GM12874 (cell line): Measurements from ENCODE around the gene TBCD.

ENCODE experiments used
- TF ChIP-seq, protein P1 (sequence below): IDR thresholded peaks from 2 replicates; pipeline ENCODE4 v1.5.1; 2011; ENCODE audit warnings: low read depth, mild to moderate bottlenecking, control low read depth, low read length, moderate library complexity; ENCODE audit not compliant: insufficient read depth

Gene TBCD

DNA sequence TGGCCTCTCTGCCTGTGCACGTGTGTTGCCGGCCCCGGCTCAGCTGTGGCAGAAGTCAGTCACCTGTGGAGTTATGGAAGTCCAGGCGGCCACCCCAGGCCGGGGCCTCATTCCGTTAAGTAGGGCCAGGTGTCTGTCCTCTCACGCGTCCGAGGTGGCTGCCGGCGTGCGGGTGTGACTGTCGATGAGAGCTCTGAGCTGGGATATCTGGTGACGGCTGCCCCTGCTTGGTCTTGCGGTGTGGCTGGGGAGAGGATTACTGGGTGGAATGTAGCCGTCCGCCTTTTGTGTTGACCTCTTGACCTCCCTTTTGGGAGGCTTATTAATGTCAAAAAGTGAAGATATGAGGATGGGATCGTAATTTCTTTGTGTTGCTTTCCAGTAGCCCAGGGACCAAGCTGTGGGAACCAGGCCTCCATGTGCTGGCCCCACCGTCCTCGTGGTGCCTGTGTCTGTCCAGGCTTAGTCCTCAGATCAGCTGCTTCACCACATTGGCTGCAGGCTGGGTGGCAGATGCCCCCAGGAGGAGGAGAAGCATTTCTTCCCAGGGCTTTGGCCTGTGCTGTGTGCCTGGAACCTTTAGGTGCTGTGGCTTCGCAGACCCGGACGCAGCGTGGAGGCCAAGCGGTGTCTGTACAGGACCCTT is 111.0 kb downstream of the TBCD start:
- TF ChIP-seq, protein P1, sequence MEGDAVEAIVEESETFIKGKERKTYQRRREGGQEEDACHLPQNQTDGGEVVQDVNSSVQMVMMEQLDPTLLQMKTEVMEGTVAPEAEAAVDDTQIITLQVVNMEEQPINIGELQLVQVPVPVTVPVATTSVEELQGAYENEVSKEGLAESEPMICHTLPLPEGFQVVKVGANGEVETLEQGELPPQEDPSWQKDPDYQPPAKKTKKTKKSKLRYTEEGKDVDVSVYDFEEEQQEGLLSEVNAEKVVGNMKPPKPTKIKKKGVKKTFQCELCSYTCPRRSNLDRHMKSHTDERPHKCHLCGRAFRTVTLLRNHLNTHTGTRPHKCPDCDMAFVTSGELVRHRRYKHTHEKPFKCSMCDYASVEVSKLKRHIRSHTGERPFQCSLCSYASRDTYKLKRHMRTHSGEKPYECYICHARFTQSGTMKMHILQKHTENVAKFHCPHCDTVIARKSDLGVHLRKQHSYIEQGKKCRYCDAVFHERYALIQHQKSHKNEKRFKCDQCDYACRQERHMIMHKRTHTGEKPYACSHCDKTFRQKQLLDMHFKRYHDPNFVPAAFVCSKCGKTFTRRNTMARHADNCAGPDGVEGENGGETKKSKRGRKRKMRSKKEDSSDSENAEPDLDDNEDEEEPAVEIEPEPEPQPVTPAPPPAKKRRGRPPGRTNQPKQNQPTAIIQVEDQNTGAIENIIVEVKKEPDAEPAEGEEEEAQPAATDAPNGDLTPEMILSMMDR = no peak

DNA sequence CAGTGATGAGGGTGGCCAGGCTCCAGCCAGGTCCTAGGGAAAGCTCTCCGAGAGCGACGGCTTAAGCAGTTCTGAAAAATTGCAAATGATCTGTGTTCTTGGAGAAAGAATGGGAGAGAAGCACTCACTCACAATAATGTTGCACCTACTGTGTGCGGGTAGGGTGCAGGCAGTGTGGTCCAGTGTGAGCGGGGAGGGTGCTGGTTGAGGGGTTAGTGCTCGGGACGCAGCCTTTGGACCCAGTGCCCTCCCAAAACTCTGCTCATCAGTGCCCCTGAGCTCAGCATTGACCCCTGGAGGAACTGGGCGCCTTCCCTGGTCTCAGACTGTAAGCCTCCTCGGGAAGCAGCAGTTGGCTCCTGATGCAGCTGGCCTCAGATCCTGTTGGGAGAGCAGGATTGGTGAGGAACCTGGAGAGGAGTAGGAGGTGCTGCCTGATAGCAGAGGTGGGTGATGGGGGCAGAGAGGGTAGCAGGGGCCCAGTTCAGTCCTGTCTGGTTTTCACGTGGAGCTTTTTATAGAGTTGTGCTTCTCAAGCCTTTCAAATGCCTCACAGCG is 111.6 kb downstream of the TBCD start:
- TF ChIP-seq, protein P1 = no peak

DNA sequence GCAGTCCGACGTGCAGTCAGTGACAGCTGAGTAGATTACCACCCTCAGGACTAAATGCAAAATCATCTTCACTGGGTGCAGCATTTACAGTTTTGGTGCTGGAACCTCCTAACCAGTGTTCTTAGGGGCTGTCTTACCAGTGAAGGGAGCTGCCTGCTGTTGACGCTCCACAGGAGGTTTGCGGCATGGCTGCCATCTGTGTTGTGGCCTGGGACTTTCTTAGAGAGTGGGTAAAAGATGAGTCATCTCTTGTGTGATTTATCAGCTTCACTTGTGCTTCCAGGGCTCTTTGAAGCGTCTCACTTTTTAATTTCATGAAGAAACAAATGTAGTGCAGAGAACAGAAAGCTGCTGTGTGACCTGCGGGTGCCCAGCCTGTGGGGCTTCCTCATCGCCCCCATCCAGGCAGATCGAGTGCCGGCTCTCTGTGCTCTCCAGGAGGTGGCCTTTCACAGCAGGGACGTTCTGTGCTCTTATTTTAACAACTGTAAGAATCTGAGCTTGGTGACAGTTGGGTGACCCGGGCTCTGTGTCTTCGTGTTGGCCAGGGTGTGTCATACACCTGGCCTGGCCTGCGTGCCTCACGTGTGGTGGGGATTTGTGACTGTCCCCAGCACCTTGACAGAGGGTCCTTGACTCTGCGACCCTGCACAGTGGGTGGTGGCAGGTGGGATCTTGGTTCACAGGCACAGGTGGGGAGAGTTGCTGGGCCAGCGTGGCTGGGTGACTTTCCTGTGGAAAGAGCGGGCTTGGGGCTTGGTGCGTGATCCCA is 112.3 kb downstream of the TBCD start:
- TF ChIP-seq, protein P1 = no peak

DNA sequence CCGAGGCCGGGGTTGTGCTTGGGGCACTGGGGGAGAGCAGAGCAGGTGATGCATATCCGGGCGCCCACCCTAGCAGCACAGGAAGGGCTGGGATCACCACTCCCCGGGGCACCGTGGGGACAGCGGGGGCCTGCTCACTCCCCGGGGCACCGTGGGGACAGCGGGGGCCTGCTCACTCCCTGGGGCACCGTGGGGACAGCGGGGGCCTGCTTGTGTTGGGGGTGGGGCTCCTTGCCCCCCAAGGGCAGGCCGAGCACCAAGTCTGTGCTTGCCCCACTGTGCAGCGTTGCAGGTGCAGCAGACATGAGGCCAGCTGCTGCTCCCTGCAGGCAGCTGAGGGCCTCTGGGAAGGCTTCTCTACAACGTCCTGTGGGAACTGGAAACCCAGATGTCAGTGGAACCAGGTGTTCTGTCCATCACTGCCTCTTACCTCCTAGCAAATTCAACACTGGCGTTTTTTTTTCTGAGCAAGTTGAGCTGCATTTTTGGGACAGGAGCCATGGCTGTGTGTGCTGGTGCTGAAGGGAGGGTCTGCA is 112.9 kb downstream of the TBCD start:
- TF ChIP-seq, protein P1 = no peak

DNA sequence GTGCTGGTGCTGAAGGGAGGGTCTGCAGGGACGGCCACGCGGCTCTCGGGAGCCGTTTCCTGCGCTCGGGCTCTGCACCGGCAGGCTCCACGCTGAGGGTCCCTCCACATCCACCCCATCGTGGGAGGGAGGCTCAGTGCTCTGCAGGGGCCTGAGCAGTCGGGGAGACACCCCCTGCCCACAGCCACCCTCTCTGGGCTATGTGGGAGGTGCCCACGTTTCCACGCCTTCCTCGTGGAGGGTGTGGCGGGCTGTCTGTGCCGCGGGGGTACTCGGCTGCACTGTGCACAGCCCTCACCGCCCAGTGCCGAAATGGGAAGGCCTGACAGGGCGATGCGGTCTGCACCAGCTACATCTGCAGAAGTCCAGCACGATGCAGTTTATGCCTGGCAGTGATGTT is 113.4 kb downstream of the TBCD start:
- TF ChIP-seq, protein P1 = no peak

DNA sequence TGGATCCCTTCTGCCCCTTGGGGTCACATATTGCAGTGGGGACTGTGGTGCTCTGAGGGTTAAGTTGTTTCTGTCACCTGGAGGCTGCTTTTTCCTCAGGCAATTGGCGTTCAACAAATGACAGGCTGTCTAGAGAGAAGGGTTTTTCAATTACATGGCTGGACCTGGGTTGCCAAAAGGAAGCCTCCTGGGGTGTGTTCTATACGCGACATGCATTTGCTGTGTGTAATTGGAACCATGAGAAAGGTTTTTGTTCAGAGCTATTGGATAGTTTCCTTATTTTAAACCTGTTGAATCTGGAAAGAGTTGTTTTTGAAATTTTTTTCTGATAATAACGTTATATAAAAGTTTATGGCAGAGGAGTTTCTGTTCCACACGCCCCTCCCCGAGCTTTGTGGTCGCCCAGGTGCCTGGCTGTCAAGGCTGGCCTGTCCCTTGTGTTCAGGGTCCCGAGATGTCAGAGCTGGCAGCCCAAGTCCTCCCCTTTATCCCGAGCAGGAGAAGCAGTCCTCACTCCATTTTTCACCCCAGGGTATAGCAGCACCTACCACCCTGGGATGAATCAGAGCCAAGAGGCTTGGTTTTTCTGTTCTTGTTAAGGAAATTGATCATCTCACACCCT is 114.0 kb downstream of the TBCD start:
- TF ChIP-seq, protein P1 = no peak
